Right lobe of liver (tissue), 6 donors: ENCODE results near the gene DLG2. TPM values are rescaled to one million over a fixed set of nuclear protein-coding genes. Genes with fewer than 3 reads are reported as not detected.
A peak's percentile ranks its signal among the peaks of the same experiment; 100 is the strongest.

Experiments used
- ATAC-seq, 4 donors: fragments of 200-7000 bp; cut with Tn5 transposase; one replicate each; pipeline ENCODE4 v1.9.1; 2020; ENCODE audit warnings: mild to moderate bottlenecking in 4 of 4, moderate library complexity in 4 of 4
- DNase-seq, 3 donors: peaks; one replicate each; pipeline ENCODE4 v3.0.0-alpha.2; 2020
- H3K27ac ChIP-seq, 3 donors: fragments of 200-600 bp; one replicate each; pipeline ENCODE4 v1.8.0; 2022
- H3K27me3 ChIP-seq, 2 donors: fragments of 200-600 bp; one replicate each; pipeline ENCODE4 v1.8.0; 2022
- H3K36me3 ChIP-seq, 4 donors: fragments of 200-600 bp; sonication (generic) in 1 of 4; one replicate each; pipeline versions ENCODE4 v1.5.1 to v1.8.0; 2017 to 2022; ENCODE audit warnings: control low read depth in 1 of 4
- H3K4me1 ChIP-seq, 4 donors: fragments of 200-600 bp; sonication (generic) in 1 of 4; one replicate each; pipeline versions ENCODE4 v1.5.1 to v1.8.0; 2017 to 2022; ENCODE audit warnings: control low read depth in 1 of 4
- H3K4me3 ChIP-seq, 3 donors: fragments of 200-600 bp; one replicate each; pipeline ENCODE4 v1.8.0; 2022
- H3K9me3 ChIP-seq, 4 donors: fragments of 200-600 bp; sonication (generic) in 1 of 4; one replicate each; pipeline versions ENCODE4 v1.5.1 to v1.8.0; 2017 to 2022; ENCODE audit warnings: control low read depth in 1 of 4
- CTCF ChIP-seq, 4 donors: fragments of 200-600 bp in 3 of 4; fragments of 450-650 bp in 1 of 4; IDR thresholded peaks; one replicate each; pipeline versions ENCODE4 v1.5.1 to v1.8.0; 2016 to 2022; ENCODE audit warnings: antibody characterized with exemption in 4 of 4, mild to moderate bottlenecking in 2 of 4
- POLR2A ChIP-seq: fragments of 450-650 bp; IDR thresholded peaks from one replicate; pipeline ENCODE4 v1.6.1; 2017; ENCODE audit warnings: antibody characterized with exemption, mild to moderate bottlenecking
- WGBS: methylation state at CpG from one replicate; pipeline ENCODE4 v1.1.6; 2018; ENCODE audit warnings: low coverage, low lambda C conversion rate; ENCODE audit not compliant: insufficient coverage; ENCODE audit errors: missing lambda C conversion rate; 5-methylcytosine and 5-hydroxymethylcytosine counted together
- intact Hi-C, 2 donors: fragments of 100-400 bp; cut with DNase I; formaldehyde crosslinking; loops; one replicate each; pipeline versions ENCODE4 v1.11.2 to v1.14.1; 2022
- total RNA-seq, 6 experiments: library from RNA; depleted of rRNA in 2 of 6; stranded (reverse); fragments of >200 nt in 2 of 6; fragmentation: NEBNext Ultra II Directional in 3 of 6; extraction: Animal tissue kit (Norgen Biotek cat#: 25700) in 3 of 6; gene quantifications; one replicate each; pipeline versions ENCODE4 v1.1.0 to v1.2.4, GENCODE V29; 2016 to 2023
- donor health status: DM: no; HTN: yes; CAD: no.
- donor health status: DM: no; HTN: no; CAD: no.
- donor health status: DM: no; HTN: no; CAD: no.
- donor health status: DM: no; HTN: yes; CAD: no.
- donor health status: DM: no; HTN: yes; CAD: no.

Gene DLG2
- total RNA-seq, 6 experiments from 2014 or later, result 1.2 to 6.4 (median 2.5) TPM

- H3K36me3 ChIP-seq, result no peaks in the 10 kb centered on the region
- TF ChIP-seq CTCF (IDR thresholded peaks at IDR 0.05), result no peak
- TF ChIP-seq POLR2A, result no peak
- ATAC-seq (no peak), DNase-seq (no peak)
- H3K4me1 ChIP-seq, result no peaks in the 10 kb centered on the region
- WGBS, result 43% methylated on average over 2 of the region's 3 CpGs
- no peak overlapping the region for H3K4me3 ChIP-seq
- intact Hi-C loops, result no loop called here
- H3K27me3 ChIP-seq, result no peaks in the 10 kb centered on the region
- H3K27ac ChIP-seq, result no peak overlapping the region
- no peaks in the 10 kb centered on the region for H3K9me3 ChIP-seq
Measured at GRCh38 chr11:84799112-84799511, 828.0 kb downstream of the DLG2 start.

DNA sequence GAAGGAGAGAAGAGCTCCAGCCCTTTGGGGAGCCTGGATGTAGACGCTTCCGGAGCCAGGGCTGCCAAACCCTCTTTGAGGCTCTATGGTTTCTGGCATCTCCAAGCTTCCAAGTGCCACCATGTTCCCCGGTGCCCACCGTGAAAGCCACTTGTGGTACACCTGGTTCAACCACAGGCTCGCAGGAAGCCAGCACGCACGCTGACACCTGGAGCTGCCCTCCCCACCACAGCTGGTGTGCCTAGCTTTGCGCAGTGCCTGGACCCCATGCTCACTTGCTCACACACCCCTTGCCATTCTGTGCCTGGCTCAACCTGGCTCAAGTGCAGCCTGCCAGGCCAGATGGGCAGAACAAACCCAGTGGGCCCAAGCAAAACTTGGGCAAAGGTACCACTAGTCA, 831.4 kb downstream of the DLG2 start:
- Histone ChIP-seq H3K27ac (no peak overlapping the region), H3K36me3 (no peaks in the 10 kb centered on the region), H3K4me1 (no peaks in the 10 kb centered on the region), H3K27me3 (no peaks in the 10 kb centered on the region), H3K9me3 (no peaks in the 10 kb centered on the region), H3K4me3 (no peak overlapping the region)
- no CpG with 5 or more reads among the region's 8 CpGs for WGBS
- TF ChIP-seq POLR2A, result no peak
- no peak for TF ChIP-seq CTCF (IDR thresholded peaks at IDR 0.05)
- ATAC-seq, result no peak
- DNase-seq, result peak in 1 of 3 donors; percentile 19
- intact Hi-C loops, result no loop called here

DNA sequence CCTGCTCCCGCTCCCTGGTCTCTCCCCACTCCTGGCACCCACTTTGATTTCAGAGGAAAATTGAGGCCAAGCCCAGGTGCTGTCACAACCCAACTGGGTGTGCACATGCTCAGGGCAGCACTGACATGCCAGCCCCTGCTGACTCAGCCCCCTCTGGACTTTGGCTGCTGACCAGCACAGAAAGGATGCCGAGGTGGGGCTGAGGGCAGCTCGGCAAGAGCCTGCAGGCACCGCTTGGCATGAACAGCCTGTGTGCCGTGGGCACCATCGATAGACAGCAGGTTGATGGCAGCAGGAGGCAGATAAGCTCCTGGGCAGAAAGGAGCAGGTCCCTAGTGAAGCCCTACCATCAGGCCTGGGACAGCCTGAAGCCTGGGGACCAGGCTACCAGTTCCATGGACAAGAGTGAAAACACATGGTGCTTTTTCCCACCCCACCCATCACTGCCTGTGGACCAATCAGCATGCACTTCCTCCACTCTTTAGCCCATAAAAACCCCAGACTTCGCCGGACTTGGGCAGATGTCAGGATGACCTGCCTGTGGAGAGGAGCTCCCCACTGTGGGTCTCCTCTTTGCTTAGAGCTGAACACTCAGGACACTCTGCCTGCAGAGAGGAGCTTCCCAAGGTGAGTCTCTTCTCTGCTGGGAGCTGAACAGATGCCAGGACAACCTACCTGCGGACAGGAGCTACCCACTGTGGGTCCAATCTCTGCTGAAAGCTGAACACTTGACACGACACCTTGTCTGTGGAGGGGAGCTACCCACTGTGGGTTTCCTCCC, 832.3 kb downstream of the DLG2 start:
- TF ChIP-seq POLR2A (no peak), CTCF (IDR thresholded peaks at IDR 0.05) (no peak)
- H3K4me1 ChIP-seq, result no peaks in the 10 kb centered on the region
- H3K27me3 ChIP-seq, result no peaks in the 10 kb centered on the region
- no peak overlapping the region for H3K27ac ChIP-seq
- ATAC-seq, result no peak
- DNase-seq, result no peak
- intact Hi-C loops, result no loop called here
- no peaks in the 10 kb centered on the region for H3K36me3 ChIP-seq
- WGBS, result 60% methylated on average over 1 of the region's 10 CpGs
- H3K4me3 ChIP-seq, result no peak overlapping the region
- H3K9me3 ChIP-seq, result no peaks in the 10 kb centered on the region

GRCh38 chr11:84793318-84793717, 833.8 kb downstream of the DLG2 start:
- WGBS, result 66% methylated on average over 2 of the region's 2 CpGs

More at GRCh38 chr11:84793318-84793717, 833.8 kb downstream of the DLG2 start:
- no peak for TF ChIP-seq CTCF (IDR thresholded peaks at IDR 0.05)
- TF ChIP-seq POLR2A, result no peak
- Histone ChIP-seq H3K4me1 (no peaks in the 10 kb centered on the region), H3K27ac (no peak overlapping the region), H3K9me3 (no peaks in the 10 kb centered on the region), H3K4me3 (no peak overlapping the region), H3K36me3 (no peaks in the 10 kb centered on the region), H3K27me3 (no peaks in the 10 kb centered on the region)
- DNase-seq, result no peak
- no peak for ATAC-seq
- intact Hi-C loops, result no loop called here
